ENCODE measurements around the gene OAF.

OAF gene

GRCh38 chr11:120219938-120220746 is 9.3 kb downstream of the OAF start:
- Histone ChIP-seq H3K4me3 (no peak overlapping the region), H3K9ac (ENCODE audit: insufficient read length) (no peak overlapping the region), H3K27ac (no peak overlapping the region), H3K9me3 (ENCODE audit: low read depth, low read length) (no peaks in the 10 kb centered on the region), H3K36me3 (ENCODE audit: insufficient read depth, low read length) (no peaks in the 10 kb centered on the region)
- TF ChIP-seq EZH2 (IDR thresholded peaks at IDR 0.05) (no peak), POLR2AphosphoS5 (IDR thresholded peaks at IDR 0.05; ENCODE audit: borderline replicate concordance, low read depth, low read length) (no peak), FOXP2 (optimal IDR thresholded peaks at IDR 0.05; ENCODE audit: control extremely low read depth, extremely low read length, insufficient read depth) (no peak)
- no peak for DNase-seq (ENCODE audit: low read depth, low spot score)

- DNase-seq (ENCODE audit: low read depth, low spot score) = no peak
- TF ChIP-seq EZH2 (IDR thresholded peaks at IDR 0.05) (no peak), FOXP2 (optimal IDR thresholded peaks at IDR 0.05; ENCODE audit: control extremely low read depth, extremely low read length, insufficient read depth) (no peak), POLR2AphosphoS5 (IDR thresholded peaks at IDR 0.05; ENCODE audit: borderline replicate concordance, low read depth, low read length) (no peak)
- Histone ChIP-seq H3K9ac (ENCODE audit: insufficient read length) (no peak overlapping the region), H3K9me3 (ENCODE audit: low read depth, low read length) (no peaks in the 10 kb centered on the region), H3K36me3 (ENCODE audit: insufficient read depth, low read length) (no peaks in the 10 kb centered on the region), H3K4me3 (no peak overlapping the region), H3K27ac (no peak overlapping the region)
Measured at GRCh38 chr11:120220747-120221037, 9.9 kb downstream of the OAF start.

GRCh38 chr11:120221115-120221752 is 10.4 kb downstream of the OAF start:
- DNase-seq (ENCODE audit: low read depth, low spot score) = no peak
- Histone ChIP-seq H3K4me3 (no peak overlapping the region), H3K36me3 (ENCODE audit: insufficient read depth, low read length) (no peaks in the 10 kb centered on the region), H3K9me3 (ENCODE audit: low read depth, low read length) (no peaks in the 10 kb centered on the region), H3K27ac (no peak overlapping the region), H3K9ac (ENCODE audit: insufficient read length) (no peak overlapping the region)
- no peak for TF ChIP-seq EZH2 (IDR thresholded peaks at IDR 0.05)
- TF ChIP-seq FOXP2 (optimal IDR thresholded peaks at IDR 0.05; ENCODE audit: control extremely low read depth, extremely low read length, insufficient read depth) = no peak
- TF ChIP-seq POLR2AphosphoS5 (IDR thresholded peaks at IDR 0.05; ENCODE audit: borderline replicate concordance, low read depth, low read length) = no peak

GRCh38 chr11:120222916-120223315 is 12.1 kb downstream of the OAF start:
- Histone ChIP-seq H3K4me3 (no peak overlapping the region), H3K9ac (ENCODE audit: insufficient read length) (no peak overlapping the region), H3K9me3 (ENCODE audit: low read depth, low read length) (no peaks in the 10 kb centered on the region), H3K27ac (no peak overlapping the region), H3K36me3 (ENCODE audit: insufficient read depth, low read length) (no peaks in the 10 kb centered on the region)
- no peak for DNase-seq (ENCODE audit: low read depth, low spot score)
- TF ChIP-seq EZH2 (IDR thresholded peaks at IDR 0.05) (no peak), POLR2AphosphoS5 (IDR thresholded peaks at IDR 0.05; ENCODE audit: borderline replicate concordance, low read depth, low read length) (no peak), FOXP2 (optimal IDR thresholded peaks at IDR 0.05; ENCODE audit: control extremely low read depth, extremely low read length, insufficient read depth) (no peak)

GRCh38 chr11:120223793-120224192 is 13.0 kb downstream of the OAF start:
- no peaks in the 10 kb centered on the region for H3K36me3 ChIP-seq (ENCODE audit: insufficient read depth, low read length)
- no peaks in the 10 kb centered on the region for H3K9me3 ChIP-seq (ENCODE audit: low read depth, low read length)
- H3K27ac ChIP-seq = no peak overlapping the region
- no peak overlapping the region for H3K4me3 ChIP-seq
- no peak overlapping the region for H3K9ac ChIP-seq (ENCODE audit: insufficient read length)
- TF ChIP-seq FOXP2 (optimal IDR thresholded peaks at IDR 0.05; ENCODE audit: control extremely low read depth, extremely low read length, insufficient read depth) = no peak
- no peak for TF ChIP-seq EZH2 (IDR thresholded peaks at IDR 0.05)
- TF ChIP-seq POLR2AphosphoS5 (IDR thresholded peaks at IDR 0.05; ENCODE audit: borderline replicate concordance, low read depth, low read length) = no peak
- DNase-seq (ENCODE audit: low read depth, low spot score) = no peak

GRCh38 chr11:120224361-120224760 is 13.5 kb downstream of the OAF start:
- no peak overlapping the region for H3K27ac ChIP-seq
- no peaks in the 10 kb centered on the region for H3K36me3 ChIP-seq (ENCODE audit: insufficient read depth, low read length)
- no peak overlapping the region for H3K9ac ChIP-seq (ENCODE audit: insufficient read length)
- H3K4me3 ChIP-seq = no peak overlapping the region
- no peak for DNase-seq (ENCODE audit: low read depth, low spot score)
- TF ChIP-seq EZH2 (IDR thresholded peaks at IDR 0.05) = no peak
- TF ChIP-seq POLR2AphosphoS5 (IDR thresholded peaks at IDR 0.05; ENCODE audit: borderline replicate concordance, low read depth, low read length) = no peak
- no peak for TF ChIP-seq FOXP2 (optimal IDR thresholded peaks at IDR 0.05; ENCODE audit: control extremely low read depth, extremely low read length, insufficient read depth)
- H3K9me3 ChIP-seq (ENCODE audit: low read depth, low read length) = no peaks in the 10 kb centered on the region

GRCh38 chr11:120224972-120225909 is 14.4 kb downstream of the OAF start:
- no peak for TF ChIP-seq POLR2AphosphoS5 (IDR thresholded peaks at IDR 0.05; ENCODE audit: borderline replicate concordance, low read depth, low read length)
- no peak for TF ChIP-seq EZH2 (IDR thresholded peaks at IDR 0.05)
- no peak for TF ChIP-seq FOXP2 (optimal IDR thresholded peaks at IDR 0.05; ENCODE audit: control extremely low read depth, extremely low read length, insufficient read depth)
- DNase-seq (ENCODE audit: low read depth, low spot score) = no peak

GRCh38 chr11:120226242-120226641 is 15.4 kb downstream of the OAF start:
- H3K9ac ChIP-seq (ENCODE audit: insufficient read length) = no peak overlapping the region
- H3K9me3 ChIP-seq (ENCODE audit: low read depth, low read length) = no peaks in the 10 kb centered on the region
- TF ChIP-seq FOXP2 (optimal IDR thresholded peaks at IDR 0.05; ENCODE audit: control extremely low read depth, extremely low read length, insufficient read depth) = no peak
- no peak for TF ChIP-seq EZH2 (IDR thresholded peaks at IDR 0.05)
- no peak for TF ChIP-seq POLR2AphosphoS5 (IDR thresholded peaks at IDR 0.05; ENCODE audit: borderline replicate concordance, low read depth, low read length)
- H3K27ac ChIP-seq = no peak overlapping the region
- H3K36me3 ChIP-seq (ENCODE audit: insufficient read depth, low read length) = no peaks in the 10 kb centered on the region
- no peak overlapping the region for H3K4me3 ChIP-seq
- DNase-seq (ENCODE audit: low read depth, low spot score) = no peak

More at GRCh38 chr11:120224972-120225909, 14.4 kb downstream of the OAF start:
- Histone ChIP-seq H3K27ac (no peak overlapping the region), H3K9me3 (ENCODE audit: low read depth, low read length) (no peaks in the 10 kb centered on the region), H3K36me3 (ENCODE audit: insufficient read depth, low read length) (no peaks in the 10 kb centered on the region), H3K4me3 (no peak overlapping the region), H3K9ac (ENCODE audit: insufficient read length) (no peak overlapping the region)
